IMR-90 (cell line): ENCODE measurements around the gene TST. TPM values are rescaled to one million over a fixed set of nuclear protein-coding genes. Genes with fewer than 3 reads are reported as not detected.

Source experiments
- ATAC-seq: fragments of 200-7000 bp; cut with Tn5 transposase; 2 replicates; pipeline ENCODE4 v1.9.1; 2020; ENCODE audit warnings: low read depth, mild to moderate bottlenecking, moderate library complexity
- BruUV-seq: library from RNA; stranded (reverse); fragments of 400-500 nt; replicated peaks from 2 replicates; lab custom pipeline; 2021; lab: Mats Ljungman, UMichigan
- CTCF ChIA-PET: fragments of 300-600 bp; formaldehyde crosslinking; extraction: SDS; loops from one replicate; lab custom pipeline; 2021; ENCODE audit warnings: antibody characterized with exemption; lab: Yijun Ruan, JAX
- POLR2A ChIA-PET: fragments of 300-600 bp; sonication (Branson Sonifier 250); formaldehyde crosslinking; loops from one replicate; lab custom pipeline; 2022; ENCODE audit warnings: antibody characterized with exemption; ENCODE audit not compliant: unreplicated experiment; lab: Charles Lee
- DNase-seq: peaks from one replicate; pipeline ENCODE4 v3.0.0; 2013
- H2AFZ ChIP-seq: replicated peaks from 2 replicates; pipeline ENCODE3; 2013; ENCODE audit warnings: low read length, mild to moderate bottlenecking; ENCODE audit not compliant: poor library complexity
- H2AK5ac ChIP-seq: 2 replicates; pipeline ENCODE4 v1.6.1; 2013; ENCODE audit warnings: low read depth, low read length, inconsistent platforms
- H2AK9ac ChIP-seq: replicated peaks from 2 replicates; pipeline ENCODE3; 2013; ENCODE audit warnings: mild to moderate bottlenecking, low read depth, low read length, moderate library complexity; ENCODE audit not compliant: poor library complexity
- H2BK120ac ChIP-seq: 2 replicates; pipeline ENCODE4 v1.6.1; 2013; ENCODE audit warnings: low read depth, low read length, inconsistent platforms
- H2BK15ac ChIP-seq: 3 replicates; pipeline ENCODE4 v1.6.1; 2013; ENCODE audit warnings: low read depth, low read length, inconsistent platforms
- H2BK20ac ChIP-seq: 2 replicates; pipeline ENCODE4 v1.6.1; 2013; ENCODE audit warnings: low read depth, mild to moderate bottlenecking, inconsistent platforms, low read length, moderate library complexity
- H2BK5ac ChIP-seq: 2 replicates; pipeline ENCODE4 v1.6.1; 2013; ENCODE audit warnings: mild to moderate bottlenecking, low read depth, low read length, inconsistent platforms; ENCODE audit not compliant: poor library complexity, severe bottlenecking
- H3K14ac ChIP-seq: replicated peaks from 2 replicates; pipeline ENCODE4 v1.6.1; 2013; ENCODE audit warnings: low read depth, low read length, inconsistent platforms
- H3K18ac ChIP-seq: 2 replicates; pipeline ENCODE4 v1.6.1; 2013; ENCODE audit warnings: low read depth, low read length, control low read depth
- H3K23ac ChIP-seq: 2 replicates; pipeline ENCODE4 v1.6.1; 2013; ENCODE audit warnings: low read depth, low read length, inconsistent platforms
- H3K27ac ChIP-seq: 2 replicates; pipeline ENCODE4 v1.5.1; 2013; ENCODE audit warnings: mild to moderate bottlenecking, control low read depth, low read length; ENCODE audit not compliant: insufficient read depth
- H3K27me3 ChIP-seq: 2 replicates; pipeline ENCODE4 v1.6.1; 2013; ENCODE audit warnings: low read length; ENCODE audit not compliant: control insufficient read depth, insufficient read depth
- H3K36me3 ChIP-seq: 2 replicates; pipeline ENCODE4 v1.6.1; 2013; ENCODE audit warnings: low read length, mixed read lengths; ENCODE audit not compliant: control insufficient read depth, insufficient read depth
- H3K4ac ChIP-seq: 2 replicates; pipeline ENCODE4 v1.6.1; 2013; ENCODE audit warnings: low read depth, low read length, inconsistent platforms
- H3K4me1 ChIP-seq: 2 replicates; pipeline ENCODE4 v1.6.1; 2013; ENCODE audit warnings: low read length, mixed read lengths; ENCODE audit not compliant: control insufficient read depth, insufficient read depth
- H3K4me2 ChIP-seq: 2 replicates; pipeline ENCODE4 v1.6.1; 2013; ENCODE audit warnings: low read depth, mild to moderate bottlenecking, control low read depth, low read length, moderate library complexity
- H3K4me3 ChIP-seq: 2 replicates; pipeline ENCODE4 v1.5.1; 2013; ENCODE audit warnings: low read depth, mild to moderate bottlenecking, control low read depth, low read length, moderate library complexity; ENCODE audit not compliant: insufficient read depth
- H3K56ac ChIP-seq: 2 replicates; pipeline ENCODE4 v1.6.1; 2013; ENCODE audit warnings: low read length, inconsistent platforms; ENCODE audit not compliant: insufficient read depth; ENCODE audit errors: extremely low read depth
- H3K79me1 ChIP-seq, 2 experiments: 2 replicates each; pipeline ENCODE4 v1.6.1; 2013; ENCODE audit warnings: low read length in 2 of 2, inconsistent platforms in 1 of 2, low read depth in 1 of 2
- H3K9ac ChIP-seq: 2 replicates; pipeline ENCODE4 v1.6.1; 2013; ENCODE audit warnings: low read depth, low read length, control low read depth
- H3K9me1 ChIP-seq: 2 replicates; pipeline ENCODE4 v1.6.1; 2013; ENCODE audit warnings: low read length, inconsistent platforms; ENCODE audit not compliant: insufficient read depth
- H3K9me3 ChIP-seq: 2 replicates; pipeline ENCODE4 v1.6.1; 2013; ENCODE audit warnings: low read length; ENCODE audit not compliant: control insufficient read depth, insufficient read depth
- H4K20me1 ChIP-seq: 2 replicates; pipeline ENCODE4 v1.6.1; 2013; ENCODE audit warnings: low read length, inconsistent platforms; ENCODE audit not compliant: insufficient read depth
- H4K5ac ChIP-seq: 2 replicates; pipeline ENCODE4 v1.6.1; 2013; ENCODE audit warnings: mild to moderate bottlenecking, low read depth, low read length, control low read depth
- H4K8ac ChIP-seq, 2 experiments: 2 replicates each; pipeline ENCODE4 v1.6.1; 2013; ENCODE audit warnings: low read depth in 2 of 2, low read length in 2 of 2, control low read depth in 1 of 2, inconsistent platforms in 1 of 2
- H4K91ac ChIP-seq: 2 replicates; pipeline ENCODE4 v1.6.1; 2013; ENCODE audit warnings: low read depth, low read length, inconsistent platforms; ENCODE audit not compliant: insufficient read depth
- BHLHE40 ChIP-seq: fragments of 150-350 bp; IDR thresholded peaks from 2 replicates; pipeline ENCODE4 v1.6.1; 2016; ENCODE audit warnings: mild to moderate bottlenecking, low read depth, low read length
- CEBPB ChIP-seq: IDR thresholded peaks from 2 replicates; pipeline ENCODE4 v1.6.1; 2012; ENCODE audit warnings: low read depth, low read length, improper control_type of control experiment
- CHD1 ChIP-seq: IDR thresholded peaks from 2 replicates; pipeline ENCODE4 v1.6.1; 2012; ENCODE audit warnings: low read depth, low read length, improper control_type of control experiment
- FOS ChIP-seq: fragments of 150-350 bp; IDR thresholded peaks from 2 replicates; pipeline ENCODE4 v1.6.1; 2016; ENCODE audit warnings: low read depth, low read length
- MAFK ChIP-seq: IDR thresholded peaks from 2 replicates; pipeline ENCODE4 v1.6.1; 2012; ENCODE audit warnings: low read depth, low read length, improper control_type of control experiment
- MAZ ChIP-seq: IDR thresholded peaks from 2 replicates; pipeline ENCODE4 v1.6.1; 2012; ENCODE audit warnings: low read depth, mild to moderate bottlenecking, low read length, improper control_type of control experiment, moderate library complexity, borderline replicate concordance
- MXI1 ChIP-seq: IDR thresholded peaks from 2 replicates; pipeline ENCODE4 v1.6.1; 2012; ENCODE audit warnings: low read depth, mild to moderate bottlenecking, low read length, moderate library complexity, borderline replicate concordance
- NFE2L2 ChIP-seq: fragments of 150-350 bp; IDR thresholded peaks from 2 replicates; pipeline ENCODE4 v1.6.1; 2016; ENCODE audit warnings: low read depth, mild to moderate bottlenecking, low read length
- POLR2A ChIP-seq: IDR thresholded peaks from 2 replicates; pipeline ENCODE4 v1.6.1; 2012; ENCODE audit warnings: mild to moderate bottlenecking, low read depth, low read length
- RAD21 ChIP-seq: IDR thresholded peaks from 2 replicates; pipeline ENCODE4 v1.6.1; 2012; ENCODE audit warnings: low read length, improper control_type of control experiment
- RCOR1 ChIP-seq: IDR thresholded peaks from 2 replicates; pipeline ENCODE4 v1.6.1; 2012; ENCODE audit warnings: mild to moderate bottlenecking, low read length, improper control_type of control experiment; ENCODE audit not compliant: insufficient replicate concordance
- RFX5 ChIP-seq: IDR thresholded peaks from 2 replicates; pipeline ENCODE4 v1.8.0; 2012; ENCODE audit warnings: low read depth, mild to moderate bottlenecking, low read length, moderate library complexity
- SMC3 ChIP-seq: fragments of 150-350 bp; IDR thresholded peaks from 2 replicates; pipeline ENCODE4 v1.6.1; 2016; ENCODE audit warnings: low read depth, mild to moderate bottlenecking, antibody characterized with exemption, low read length, moderate library complexity
- USF2 ChIP-seq: fragments of 150-350 bp; IDR thresholded peaks from 2 replicates; pipeline ENCODE4 v1.6.1; 2017; ENCODE audit warnings: mild to moderate bottlenecking, antibody characterized with exemption, low read length, low read depth
- WGBS, 2 experiments: methylation state at CpG; one replicate each; pipeline versions ENCODE4 v1.1.5 to v1.1.7; 2013; ENCODE audit warnings: missing lambda C conversion rate in 2 of 2; ENCODE audit not compliant: insufficient read length in 1 of 2; ENCODE audit errors: extremely low coverage in 2 of 2; 5-methylcytosine and 5-hydroxymethylcytosine counted together
- dilution Hi-C: fragments of 300-500 bp; cut with HindIII; formaldehyde crosslinking; loops from one replicate; pipeline ENCODE4 v1.14.3; 2018; ENCODE audit warnings: low sequenced_read_pairs; ENCODE audit not compliant: unreplicated experiment
- in situ Hi-C: fragments of 300-500 bp; cut with MboI; formaldehyde crosslinking; loops from 3 replicates; pipeline ENCODE4 v1.14.3; 2019; ENCODE audit warnings: low sequenced_read_pairs, inconsistent platforms, mixed read lengths
- intact Hi-C: fragments of 100-400 bp; cut with micrococcal nuclease; formaldehyde crosslinking; loops from 2 replicates; pipeline ENCODE4 v1.10.0; 2022
- polyA plus RNA-seq, 3 experiments: library from polyadenylated mRNA; depleted of rRNA; stranded (reverse); fragments of >200 nt; gene quantifications; 2 replicates each; pipeline ENCODE4 v1.2.3, GENCODE V29; 2012; ENCODE audit warnings: low replicate concordance in 1 of 3
- total RNA-seq: library from RNA; depleted of rRNA; stranded (reverse); fragments of >200 nt; gene quantifications from 2 replicates; pipeline ENCODE4 v1.2.3, GENCODE V29; 2012
- TF ChIP-seq, protein P1 (sequence below): fragments of 150-350 bp; IDR thresholded peaks from 2 replicates; pipeline ENCODE4 v1.6.1; 2016; ENCODE audit warnings: low read depth, mild to moderate bottlenecking, low read length, moderate library complexity, borderline replicate concordance
- TF ChIP-seq, protein P2 (sequence below): conservative IDR thresholded peaks from 2 replicates; pipeline ENCODE4 v1.5.1; 2012; ENCODE audit warnings: mild to moderate bottlenecking, low read depth, low read length, improper control_type of control experiment

The TST gene
- total and polyA plus RNA-seq, 2 of the 4 experiments (the other 2 are of a cell fraction) = 31.7 to 37.7 TPM

- ATAC-seq (no peak), DNase-seq (no peak)
- in situ Hi-C loops = no loop called here
- Histone ChIP-seq H3K4me2 (no peak overlapping the region), H3K9ac (no peak overlapping the region), H2BK20ac (no peak overlapping the region), H2BK15ac (no peak overlapping the region), H3K36me3 (peaks cover 29% of the 10 kb centered on the region), H4K5ac (no peak overlapping the region), H2AFZ (no peak overlapping the region), H3K79me1 (peaks cover 15 to 72% of the 10 kb centered on the region in 2 experiments), H3K56ac (no peak overlapping the region), H3K9me3 (no peaks in the 10 kb centered on the region), H3K14ac (no peak overlapping the region), H2AK9ac (peak overlapping the region; percentile 72), H3K27ac (no peak overlapping the region), H4K91ac (no peak overlapping the region), H3K23ac (no peak overlapping the region), H3K4me1 (peaks cover 7% of the 10 kb centered on the region), H2AK5ac (peak overlapping the region; percentile 21; the same call in 1 of the 2 replicates), H2BK120ac (no peak overlapping the region), H3K4me3 (no peak overlapping the region), H3K4ac (no peak overlapping the region), H3K9me1 (peaks cover 9% of the 10 kb centered on the region; the same call in 1 of the 2 replicates), H2BK5ac (no peak overlapping the region), H3K18ac (no peak overlapping the region), H4K20me1 (peaks cover 23% of the 10 kb centered on the region), H3K27me3 (no peaks in the 10 kb centered on the region), H4K8ac (no peak overlapping the region)
- dilution Hi-C loops = no loop called here
- ChIA-PET POLR2A (no interaction called here), CTCF (interaction anchor here (1.1 to 1.5 kb wide), 2 partner anchors 15 to 19 kb away, joined by 3 read pairs; no protein-coding TSS in a partner anchor)
- TF ChIP-seq CEBPB = no peak
- no peak for TF ChIP-seq SMC3
- no peak for TF ChIP-seq MAZ
- TF ChIP-seq, protein P1, sequence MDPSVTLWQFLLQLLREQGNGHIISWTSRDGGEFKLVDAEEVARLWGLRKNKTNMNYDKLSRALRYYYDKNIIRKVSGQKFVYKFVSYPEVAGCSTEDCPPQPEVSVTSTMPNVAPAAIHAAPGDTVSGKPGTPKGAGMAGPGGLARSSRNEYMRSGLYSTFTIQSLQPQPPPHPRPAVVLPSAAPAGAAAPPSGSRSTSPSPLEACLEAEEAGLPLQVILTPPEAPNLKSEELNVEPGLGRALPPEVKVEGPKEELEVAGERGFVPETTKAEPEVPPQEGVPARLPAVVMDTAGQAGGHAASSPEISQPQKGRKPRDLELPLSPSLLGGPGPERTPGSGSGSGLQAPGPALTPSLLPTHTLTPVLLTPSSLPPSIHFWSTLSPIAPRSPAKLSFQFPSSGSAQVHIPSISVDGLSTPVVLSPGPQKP = no peak
- TF ChIP-seq USF2 = no peak
- TF ChIP-seq CHD1 = no peak
- TF ChIP-seq RCOR1 = no peak
- no peak for TF ChIP-seq FOS
- no peak for TF ChIP-seq RAD21
- no peak for TF ChIP-seq MXI1
- no peak for TF ChIP-seq POLR2A
- no peak for TF ChIP-seq MAFK
- TF ChIP-seq RFX5 = no peak
- no peak for TF ChIP-seq NFE2L2
- TF ChIP-seq, protein P2, sequence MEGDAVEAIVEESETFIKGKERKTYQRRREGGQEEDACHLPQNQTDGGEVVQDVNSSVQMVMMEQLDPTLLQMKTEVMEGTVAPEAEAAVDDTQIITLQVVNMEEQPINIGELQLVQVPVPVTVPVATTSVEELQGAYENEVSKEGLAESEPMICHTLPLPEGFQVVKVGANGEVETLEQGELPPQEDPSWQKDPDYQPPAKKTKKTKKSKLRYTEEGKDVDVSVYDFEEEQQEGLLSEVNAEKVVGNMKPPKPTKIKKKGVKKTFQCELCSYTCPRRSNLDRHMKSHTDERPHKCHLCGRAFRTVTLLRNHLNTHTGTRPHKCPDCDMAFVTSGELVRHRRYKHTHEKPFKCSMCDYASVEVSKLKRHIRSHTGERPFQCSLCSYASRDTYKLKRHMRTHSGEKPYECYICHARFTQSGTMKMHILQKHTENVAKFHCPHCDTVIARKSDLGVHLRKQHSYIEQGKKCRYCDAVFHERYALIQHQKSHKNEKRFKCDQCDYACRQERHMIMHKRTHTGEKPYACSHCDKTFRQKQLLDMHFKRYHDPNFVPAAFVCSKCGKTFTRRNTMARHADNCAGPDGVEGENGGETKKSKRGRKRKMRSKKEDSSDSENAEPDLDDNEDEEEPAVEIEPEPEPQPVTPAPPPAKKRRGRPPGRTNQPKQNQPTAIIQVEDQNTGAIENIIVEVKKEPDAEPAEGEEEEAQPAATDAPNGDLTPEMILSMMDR = no peak
- TF ChIP-seq BHLHE40 = no peak
- 88% methylated on average over 5 of the region's 5 CpGs; no CpG with 5 or more reads in 1 of the 2 experiments for WGBS, 2 experiments
- BruUV-seq = no TSS peak
- intact Hi-C loops = loop anchor here (5.0 kb wide), 1 partner anchor 239 kb away; no protein-coding TSS in a partner anchor
Measured at GRCh38 chr22:37021041-37021440, 1.8 kb upstream of the TST start.
